ENCODE data around the gene NCAPH2.

Gene NCAPH2

GRCh38 chr22:50526108-50526833 lies 18.2 kb downstream of the NCAPH2 start (continued):
- TF ChIP-seq ZNF26 (tag by site-specific recombination; IDR thresholded peaks at IDR 0.05) (no peak), ZNF404 (tag by site-specific recombination; IDR thresholded peaks at IDR 0.05) (no peak), ZIC2 (tag by site-specific recombination; IDR thresholded peaks at IDR 0.05) (peak; percentile 86), ZNF211 (tag by site-specific recombination; IDR thresholded peaks at IDR 0.05; ENCODE audit: low read depth) (no peak), ZNF560 (tag by site-specific recombination; IDR thresholded peaks at IDR 0.05; ENCODE audit: borderline replicate concordance) (no peak), ZNF843 (tag by site-specific recombination; IDR thresholded peaks at IDR 0.05) (no peak), ZNF132 (tag by site-specific recombination; IDR thresholded peaks at IDR 0.05; ENCODE audit: borderline replicate concordance) (no peak), ELK4 (IDR thresholded peaks at IDR 0.05; ENCODE audit: borderline replicate concordance, low read depth, low read length) (no peak), ZNF677 (tag by site-specific recombination; IDR thresholded peaks at IDR 0.05) (no peak), KLF8 (tag by site-specific recombination; IDR thresholded peaks at IDR 0.05) (no peak), ZNF571 (tag by site-specific recombination; IDR thresholded peaks at IDR 0.05) (no peak), ZNF175 (tag by site-specific recombination; IDR thresholded peaks at IDR 0.05) (no peak), ZNF518A (tag by site-specific recombination; conservative IDR thresholded peaks at IDR 0.05; ENCODE audit: low read depth) (no peak), ZXDB (tag by site-specific recombination; IDR thresholded peaks at IDR 0.05) (no peak), PBX3 (CRISPR knock-in tag; IDR thresholded peaks at IDR 0.05) (no peak; the same call in 1 of the 2 replicates), ZNF610 (tag by site-specific recombination; IDR thresholded peaks at IDR 0.05; ENCODE audit: borderline replicate concordance) (peak; percentile 46; the same call in 1 of the 2 replicates), ZNF214 (tag by site-specific recombination; IDR thresholded peaks at IDR 0.05; ENCODE audit: borderline replicate concordance) (no peak), ZNF112 (tag by site-specific recombination; IDR thresholded peaks at IDR 0.05) (no peak), ZNF16 (tag by site-specific recombination; IDR thresholded peaks at IDR 0.05; ENCODE audit: low read depth) (no peak), ZNF221 (tag by site-specific recombination; IDR thresholded peaks at IDR 0.05; ENCODE audit: borderline replicate concordance) (no peak), BCL11B (tag by site-specific recombination; IDR thresholded peaks at IDR 0.05; ENCODE audit: low read depth) (peak; percentile 55; the same call in 1 of the 2 replicates), ZNF785 (tag by site-specific recombination; IDR thresholded peaks at IDR 0.05) (0 out of 2 replicates have a peak, but pooled peaks have one; percentile 40), ZNF830 (tag by site-specific recombination; IDR thresholded peaks at IDR 0.05; ENCODE audit: low read depth) (no peak), ZBTB6 (tag by site-specific recombination; IDR thresholded peaks at IDR 0.05) (0 out of 2 replicates have a peak, but pooled peaks have one; percentile 7), ZNF473 (tag by site-specific recombination; IDR thresholded peaks at IDR 0.05) (no peak)
